ENCODE measurements around the gene RGS3.
"Not testable (repeated sequence)": the region's sequence is repeated elsewhere in the genome, so short reads cannot be mapped to it uniquely, and the experiment has no call there.

Gene RGS3

GRCh38 chr9:113638490-113638889 is 175.0 kb downstream of the RGS3 start:
- Histone ChIP-seq H3K9ac (ENCODE audit: low read length) (no peak overlapping the region), H2AFZ (ENCODE audit: low read depth, low read length) (no peak overlapping the region), H3K79me2 (ENCODE audit: low read length) (no peaks in the 10 kb centered on the region), H3K27me3 (ENCODE audit: low read depth, low read length) (no peaks in the 10 kb centered on the region), H3K4me2 (ENCODE audit: low read length) (no peak overlapping the region), H3K36me3 (replicated peaks; ENCODE audit: low read depth, low read length) (no peaks in the 10 kb centered on the region), H3K9me3 (ENCODE audit: insufficient read depth, low read length) (no peaks in the 10 kb centered on the region), H3K27ac (ENCODE audit: low read length) (no peak overlapping the region), H3K4me1 (ENCODE audit: low read length) (no peaks in the 10 kb centered on the region), H4K20me1 (ENCODE audit: insufficient read depth, low read length) (no peaks in the 10 kb centered on the region), H3K4me3 (ENCODE audit: low read length) (no peak overlapping the region)
- TF ChIP-seq CTCF (IDR thresholded peaks at IDR 0.05; ENCODE audit: low read depth, low read length) (no peak), EZH2phosphoT487 (IDR thresholded peaks at IDR 0.05; ENCODE audit: low read depth) (no peak)

- Histone ChIP-seq H3K27ac (ENCODE audit: low read length) (no peak overlapping the region), H3K9me3 (ENCODE audit: insufficient read depth, low read length) (no peaks in the 10 kb centered on the region), H3K79me2 (ENCODE audit: low read length) (no peaks in the 10 kb centered on the region), H3K27me3 (ENCODE audit: low read depth, low read length) (no peaks in the 10 kb centered on the region), H3K9ac (ENCODE audit: low read length) (no peak overlapping the region), H2AFZ (ENCODE audit: low read depth, low read length) (no peak overlapping the region), H4K20me1 (ENCODE audit: insufficient read depth, low read length) (no peaks in the 10 kb centered on the region), H3K36me3 (replicated peaks; ENCODE audit: low read depth, low read length) (no peaks in the 10 kb centered on the region), H3K4me1 (ENCODE audit: low read length) (no peaks in the 10 kb centered on the region), H3K4me3 (ENCODE audit: low read length) (no peak overlapping the region), H3K4me2 (ENCODE audit: low read length) (no peak overlapping the region)
- TF ChIP-seq CTCF (IDR thresholded peaks at IDR 0.05; ENCODE audit: low read depth, low read length) (no peak), EZH2phosphoT487 (IDR thresholded peaks at IDR 0.05; ENCODE audit: low read depth) (no peak)
These were observed 175.4 kb downstream of the RGS3 start for GRCh38 chr9:113638897-113639296.

- H3K27me3 ChIP-seq (ENCODE audit: low read depth, low read length); H3K79me2 ChIP-seq (ENCODE audit: low read length); H4K20me1 ChIP-seq (ENCODE audit: insufficient read depth, low read length); H3K4me2 ChIP-seq (ENCODE audit: low read length); H3K27ac ChIP-seq (ENCODE audit: low read length); H2AFZ ChIP-seq (ENCODE audit: low read depth, low read length); H3K4me3 ChIP-seq (ENCODE audit: low read length); H3K9ac ChIP-seq (ENCODE audit: low read length); H3K4me1 ChIP-seq (ENCODE audit: low read length); H3K9me3 ChIP-seq (ENCODE audit: insufficient read depth, low read length); H3K36me3 ChIP-seq (replicated peaks; ENCODE audit: low read depth, low read length): not testable (repeated sequence)
These were observed 176.0 kb downstream of the RGS3 start for GRCh38 chr9:113639411-113639970.

DNA sequence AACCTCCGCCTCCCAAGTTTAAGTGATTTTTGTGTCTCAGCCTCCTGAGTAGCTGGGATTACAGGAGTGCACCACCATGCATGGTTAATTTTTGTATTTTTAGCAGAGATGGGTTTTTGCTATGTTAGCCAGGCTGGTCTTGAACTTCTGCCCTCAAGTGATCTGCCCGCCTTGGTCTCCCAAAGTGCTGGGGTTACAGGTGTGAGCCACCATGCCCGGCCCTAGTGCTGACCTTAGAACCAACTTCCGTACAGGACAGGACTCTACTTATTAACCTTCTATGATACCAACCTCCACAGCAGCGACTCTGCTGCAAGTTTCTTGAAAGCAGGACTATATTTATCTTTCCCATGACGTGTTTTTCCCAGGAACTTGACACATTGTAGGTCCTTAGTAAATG is 176.9 kb downstream of the RGS3 start:
- Histone ChIP-seq H2AFZ (ENCODE audit: low read depth, low read length) (no peak overlapping the region), H3K27me3 (ENCODE audit: low read depth, low read length) (no peaks in the 10 kb centered on the region), H3K4me3 (ENCODE audit: low read length) (no peak overlapping the region), H3K9me3 (ENCODE audit: insufficient read depth, low read length) (no peaks in the 10 kb centered on the region), H3K27ac (ENCODE audit: low read length) (no peak overlapping the region), H4K20me1 (ENCODE audit: insufficient read depth, low read length) (no peaks in the 10 kb centered on the region), H3K36me3 (replicated peaks; ENCODE audit: low read depth, low read length) (no peaks in the 10 kb centered on the region), H3K4me2 (ENCODE audit: low read length) (no peak overlapping the region), H3K79me2 (ENCODE audit: low read length) (no peaks in the 10 kb centered on the region), H3K9ac (ENCODE audit: low read length) (no peak overlapping the region), H3K4me1 (ENCODE audit: low read length) (no peaks in the 10 kb centered on the region)
- TF ChIP-seq CTCF (IDR thresholded peaks at IDR 0.05; ENCODE audit: low read depth, low read length) (no peak), EZH2phosphoT487 (IDR thresholded peaks at IDR 0.05; ENCODE audit: low read depth) (no peak)

All from OCI-LY3 (cell line).